IPS-NIHi7 (cell line): ENCODE results near the gene DCUN1D1.

Experiments
- DNase-seq: peaks from one replicate; pipeline ENCODE4 v3.0.0; 2012; ENCODE audit warnings: mixed read lengths; ENCODE audit errors: extremely low spot score

Gene DCUN1D1

GRCh38 chr3:182972387-182972786 is 8.0 kb downstream of the DCUN1D1 start:
- DNase-seq, result no peak

DNA sequence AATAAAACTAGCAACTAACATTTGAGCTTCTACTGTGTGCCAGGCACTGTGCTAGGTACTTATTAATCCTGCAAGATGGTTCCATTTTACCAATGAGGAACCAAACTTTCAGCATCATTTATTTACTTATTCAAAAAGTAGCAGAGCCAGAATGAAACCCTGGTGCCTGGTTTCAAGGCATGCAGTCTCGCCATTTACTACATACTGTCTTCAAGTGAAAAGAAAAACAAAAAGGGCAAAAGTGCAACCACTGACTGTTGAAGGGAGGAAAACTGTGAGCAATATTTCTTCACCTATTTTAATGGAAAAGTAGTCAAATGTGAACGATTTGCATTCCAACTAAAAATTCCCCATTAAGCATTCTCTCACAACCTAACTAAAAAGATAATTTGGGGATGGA is 8.7 kb downstream of the DCUN1D1 start:
- no peak for DNase-seq

DNA sequence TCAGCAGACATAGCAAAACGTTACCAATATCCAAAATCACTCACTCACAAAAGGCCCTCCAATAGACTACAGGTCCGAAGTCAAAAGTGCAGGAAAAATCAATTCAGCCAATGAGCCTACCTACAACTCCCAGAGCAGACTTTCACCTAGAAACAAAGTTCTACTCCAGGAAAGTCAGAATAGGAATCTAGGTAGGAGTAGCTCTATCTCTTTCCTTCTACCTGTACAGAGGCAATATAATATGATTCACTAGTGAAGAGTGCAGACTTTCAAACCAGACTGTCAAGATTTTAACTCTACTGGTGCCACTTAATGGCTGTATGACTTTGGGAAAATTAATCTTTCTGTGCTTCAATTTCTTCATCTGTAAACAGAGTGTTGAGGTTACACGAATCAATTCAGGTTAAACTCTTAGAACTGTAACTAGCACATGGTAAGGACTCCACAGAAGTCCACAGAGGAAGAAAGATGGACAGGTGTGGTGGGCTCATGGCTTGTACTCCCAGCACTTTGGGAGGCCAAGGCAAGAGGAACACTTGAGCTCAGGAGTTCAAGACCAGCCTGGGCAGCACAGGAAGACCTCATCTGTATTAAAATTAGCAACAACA is 9.4 kb downstream of the DCUN1D1 start:
- DNase-seq, result no peak

DNA sequence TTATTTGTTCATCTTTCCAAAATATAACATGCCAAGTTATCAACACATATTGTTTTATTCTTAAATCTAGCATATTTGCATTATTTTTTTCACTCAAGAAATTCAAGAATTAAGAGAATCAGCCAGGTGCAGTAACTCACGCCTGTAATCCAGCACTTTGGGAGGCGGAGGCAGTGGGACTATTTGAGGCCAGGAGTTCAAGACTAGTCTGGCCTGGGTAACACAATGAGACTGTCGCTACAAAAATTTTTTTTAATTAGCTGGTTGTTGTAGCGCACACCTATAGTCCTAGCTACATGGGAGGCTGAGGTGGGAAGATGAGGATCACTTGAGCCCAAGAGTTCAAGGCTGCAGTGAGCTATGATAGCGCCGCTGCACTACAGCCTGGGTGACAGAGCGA is 10.5 kb downstream of the DCUN1D1 start:
- no peak for DNase-seq

DNA sequence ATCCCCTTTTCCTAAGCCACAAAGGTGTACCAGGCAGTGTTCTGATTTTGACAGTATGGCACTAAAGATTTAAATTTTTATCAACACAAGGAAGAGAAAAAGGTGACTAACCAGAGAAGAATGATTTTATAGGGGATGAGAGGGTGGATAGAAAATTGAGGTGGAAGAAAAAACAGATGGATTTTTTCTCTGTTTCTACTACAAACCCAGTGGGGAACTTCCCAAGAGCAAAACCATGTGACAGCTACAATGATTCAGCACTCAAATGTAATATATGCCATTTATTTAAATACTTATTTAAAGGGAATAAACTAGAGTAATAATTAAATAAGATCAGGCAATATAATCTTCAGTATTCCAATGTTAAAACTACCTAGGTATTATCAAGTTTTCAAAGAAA is 11.1 kb downstream of the DCUN1D1 start:
- DNase-seq, result no peak

- no peak for DNase-seq
Measured at GRCh38 chr3:182967218-182968204, 12.8 kb downstream of the DCUN1D1 start.

DNA sequence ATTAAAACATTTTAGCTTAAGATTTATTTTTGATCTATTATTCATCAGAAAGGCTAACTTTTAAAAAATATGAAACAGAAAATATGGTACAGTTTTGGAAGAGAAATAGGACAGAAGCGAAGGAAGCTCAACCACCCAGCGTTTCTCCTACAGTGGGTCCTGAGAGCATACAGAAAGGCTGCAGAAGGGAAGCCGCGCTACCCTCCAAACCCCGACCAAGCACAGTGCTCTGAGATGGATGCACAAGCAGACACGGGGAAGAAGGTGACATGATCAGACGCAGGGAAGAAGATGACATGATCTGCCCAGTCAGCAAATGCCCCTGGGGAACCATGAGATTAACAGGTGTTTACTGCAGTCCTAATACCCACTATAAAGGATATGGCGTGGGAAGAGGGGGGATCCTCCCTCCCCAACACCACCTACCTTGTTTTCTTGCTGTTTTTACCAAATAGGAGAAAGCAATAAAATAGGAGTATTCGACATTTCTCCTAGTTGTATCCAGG is 14.4 kb downstream of the DCUN1D1 start:
- DNase-seq, result no peak

DNA sequence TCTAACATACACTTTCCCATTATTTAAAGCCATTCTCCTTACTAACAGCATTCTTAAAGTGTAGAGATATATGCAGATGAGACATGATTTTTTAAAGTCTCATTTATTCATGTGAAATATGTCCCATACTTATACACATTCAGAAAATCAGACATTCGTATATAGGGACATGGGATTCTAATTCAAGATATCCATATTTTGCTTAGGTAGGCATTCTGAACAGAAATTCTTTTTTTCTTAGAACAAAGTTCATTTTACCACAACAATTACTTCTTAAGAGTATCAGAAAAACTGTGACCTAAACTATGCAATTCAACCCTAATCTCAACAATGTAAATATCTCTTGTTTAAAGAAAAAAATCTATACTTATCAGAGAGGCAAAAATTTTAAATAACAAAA is 16.2 kb downstream of the DCUN1D1 start:
- no peak for DNase-seq

DNA sequence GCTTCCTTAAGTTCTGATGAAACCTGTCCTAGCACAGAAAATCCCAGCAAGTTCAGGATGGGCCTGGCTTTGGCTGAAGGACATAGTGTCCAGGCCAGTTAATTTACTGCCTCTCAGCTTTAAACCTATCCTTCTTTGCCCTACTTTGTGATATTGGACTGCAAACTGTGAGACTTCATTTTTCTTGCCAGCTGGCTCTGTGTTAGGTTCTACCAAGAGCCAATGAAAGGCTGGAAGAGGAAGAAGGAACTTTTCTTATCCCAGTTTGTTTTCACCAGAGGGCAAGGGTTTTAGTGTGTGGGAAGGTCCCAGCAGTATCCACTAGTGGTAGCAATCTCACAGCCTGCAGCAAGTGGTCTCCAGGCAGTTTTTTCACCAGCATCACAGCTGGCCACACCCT is 18.2 kb downstream of the DCUN1D1 start:
- DNase-seq, result no peak

GRCh38 chr3:182959474-182960350 is 20.6 kb downstream of the DCUN1D1 start:
- DNase-seq, result no peak

- DNase-seq, result no peak
Measured at GRCh38 chr3:182957676-182958266, 22.6 kb downstream of the DCUN1D1 start.

DNA sequence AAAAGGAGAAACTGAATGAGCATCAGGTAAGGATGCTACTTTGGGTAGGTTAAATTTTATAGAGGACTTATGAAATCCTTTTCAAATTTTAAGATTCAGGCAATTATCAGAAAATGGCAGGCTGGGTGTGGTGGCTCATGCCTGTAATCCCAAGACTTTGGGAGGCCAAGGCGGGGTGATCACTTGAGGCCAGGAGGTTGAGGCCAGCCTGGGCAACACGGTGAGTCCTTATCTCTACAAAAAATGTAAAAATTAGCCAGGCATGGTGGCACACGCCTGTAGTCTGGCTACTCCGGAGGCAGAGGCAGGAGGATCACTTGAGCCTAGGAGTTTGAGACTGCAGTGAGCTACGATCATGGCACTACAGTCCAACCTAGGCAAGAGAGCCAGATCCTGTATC is 23.1 kb downstream of the DCUN1D1 start:
- DNase-seq, result no peak

DNA sequence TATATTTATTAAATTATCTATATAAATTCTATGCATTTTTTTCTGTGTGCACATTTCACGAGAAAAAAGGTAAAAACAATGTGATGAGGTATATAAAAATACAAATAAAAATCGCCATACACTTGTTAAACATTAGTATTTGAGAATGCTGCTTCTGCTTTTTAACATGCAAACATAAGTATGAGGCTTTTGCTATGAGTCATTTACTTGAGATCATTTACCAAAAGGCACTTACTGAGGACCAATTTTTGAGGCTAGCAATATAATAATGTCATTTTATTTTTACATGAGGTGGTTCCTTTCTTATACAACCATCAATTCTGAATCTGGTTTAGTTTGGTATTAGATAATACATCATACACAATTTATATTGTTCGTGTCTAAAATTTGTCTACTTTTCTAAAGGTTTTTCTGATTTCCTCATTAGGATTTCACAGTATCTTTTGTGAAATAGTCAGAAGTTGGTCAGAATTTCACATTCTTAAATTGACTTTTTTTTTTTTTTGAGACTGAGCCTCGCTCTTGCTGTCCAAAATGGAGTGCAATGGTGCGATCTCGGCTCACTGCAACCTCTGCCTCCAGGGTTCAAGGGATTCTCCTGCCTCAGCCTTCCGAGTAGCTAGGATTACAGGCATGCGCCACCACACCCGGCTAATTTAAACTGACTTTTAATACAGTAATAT is 25.6 kb downstream of the DCUN1D1 start:
- no peak for DNase-seq

DNA sequence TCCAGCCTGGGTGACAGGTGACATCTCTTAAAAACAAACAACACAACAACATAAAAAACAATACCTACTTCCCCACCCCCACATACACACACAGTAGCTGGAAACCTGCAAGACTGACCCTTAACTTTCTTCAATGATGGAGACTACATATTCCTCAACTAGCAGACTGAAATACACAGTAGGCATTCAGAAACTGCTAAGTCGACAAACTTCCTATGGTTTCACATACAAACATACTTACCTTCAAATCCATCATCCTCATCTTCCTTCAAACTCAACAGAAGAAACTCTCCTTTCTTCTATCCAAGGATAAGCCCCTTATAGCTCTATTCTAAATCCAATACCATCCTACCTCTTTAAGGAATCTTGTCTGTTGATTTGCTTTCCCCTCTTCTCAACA is 30.6 kb downstream of the DCUN1D1 start:
- DNase-seq, result no peak

GRCh38 chr3:182948305-182948704 is 32.0 kb downstream of the DCUN1D1 start:
- DNase-seq, result no peak

- no peak for DNase-seq
Measured at GRCh38 chr3:182947888-182948287, 32.5 kb downstream of the DCUN1D1 start.

GRCh38 chr3:182941719-182942118 is 38.6 kb downstream of the DCUN1D1 start:
- no peak for DNase-seq

GRCh38 chr3:182940266-182940808 is 40.0 kb downstream of the DCUN1D1 start:
- DNase-seq, result no peak

DNA sequence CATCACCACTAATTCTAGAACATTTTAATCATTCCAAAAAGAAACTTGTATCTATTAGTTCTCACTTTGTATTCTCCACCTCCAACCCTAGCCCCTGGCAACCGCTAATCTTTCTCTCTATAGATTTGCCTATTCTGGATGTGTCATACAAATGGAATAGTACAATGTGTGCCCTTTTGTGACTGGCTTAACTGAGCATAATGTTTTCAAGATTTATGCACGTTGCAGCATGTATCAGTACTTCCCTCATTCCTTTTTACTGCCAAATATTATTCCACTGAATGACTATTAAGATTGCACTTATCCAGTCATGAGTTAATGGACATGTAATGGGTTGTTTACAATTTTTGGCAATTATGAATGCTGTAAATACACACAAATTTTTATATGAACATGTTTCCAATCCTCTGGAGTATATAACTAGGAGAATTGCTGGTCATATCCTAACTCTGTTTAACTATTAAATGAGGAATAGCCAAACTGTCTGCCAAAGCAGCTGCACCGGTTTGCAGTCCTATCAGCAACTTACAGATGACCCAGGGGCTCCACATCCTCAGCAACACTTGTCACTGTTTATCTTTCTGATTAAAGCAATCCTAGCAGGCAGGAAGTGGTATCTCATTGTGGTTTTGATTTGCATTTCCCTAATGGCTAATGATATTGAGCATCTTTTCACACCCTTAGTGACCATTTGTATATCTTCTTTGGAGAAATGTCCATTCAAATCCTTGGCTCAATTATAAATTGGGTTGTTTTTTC is 42.9 kb downstream of the DCUN1D1 start:
- DNase-seq, result no peak

DNA sequence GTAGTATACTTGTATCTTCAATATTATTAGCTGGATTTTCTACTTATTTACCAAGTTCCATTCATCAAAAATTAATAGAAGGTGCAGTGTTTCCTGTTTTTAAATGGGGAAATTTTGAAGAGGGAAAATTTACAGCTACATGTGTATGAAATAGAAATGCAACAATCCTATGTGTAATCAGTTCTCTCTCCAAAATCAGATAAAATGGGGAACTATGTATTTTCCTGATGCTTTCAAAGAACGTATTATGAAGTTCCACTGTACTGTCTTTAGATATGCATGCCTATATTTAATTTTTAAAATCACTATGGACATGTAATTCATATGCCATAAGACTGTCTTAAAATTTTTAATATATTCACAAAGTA is 43.4 kb downstream of the DCUN1D1 start:
- no peak for DNase-seq
